HEK293T (cell line): ENCODE data around the gene CACNA1C.

Experiments
- ARNT ChIP-seq: fragments of 450-650 bp; IDR thresholded peaks from 2 replicates; pipeline ENCODE4 v1.6.1; 2017; ENCODE audit warnings: mild to moderate bottlenecking
- LEF1 ChIP-seq: fragments of 450-650 bp; IDR thresholded peaks from 2 replicates; pipeline ENCODE4 v1.6.1; 2017; ENCODE audit warnings: mild to moderate bottlenecking, borderline replicate concordance
- SP1 ChIP-seq: fragments of 450-650 bp; IDR thresholded peaks from 2 replicates; pipeline ENCODE4 v1.6.1; 2017
- SUZ12 ChIP-seq: fragments of 450-650 bp; IDR thresholded peaks from 2 replicates; pipeline ENCODE4 v1.6.1; 2016; ENCODE audit warnings: mild to moderate bottlenecking
- ZNF384 ChIP-seq: fragments of 450-650 bp; IDR thresholded peaks from 2 replicates; pipeline ENCODE4 v1.6.1; 2016

DNA sequence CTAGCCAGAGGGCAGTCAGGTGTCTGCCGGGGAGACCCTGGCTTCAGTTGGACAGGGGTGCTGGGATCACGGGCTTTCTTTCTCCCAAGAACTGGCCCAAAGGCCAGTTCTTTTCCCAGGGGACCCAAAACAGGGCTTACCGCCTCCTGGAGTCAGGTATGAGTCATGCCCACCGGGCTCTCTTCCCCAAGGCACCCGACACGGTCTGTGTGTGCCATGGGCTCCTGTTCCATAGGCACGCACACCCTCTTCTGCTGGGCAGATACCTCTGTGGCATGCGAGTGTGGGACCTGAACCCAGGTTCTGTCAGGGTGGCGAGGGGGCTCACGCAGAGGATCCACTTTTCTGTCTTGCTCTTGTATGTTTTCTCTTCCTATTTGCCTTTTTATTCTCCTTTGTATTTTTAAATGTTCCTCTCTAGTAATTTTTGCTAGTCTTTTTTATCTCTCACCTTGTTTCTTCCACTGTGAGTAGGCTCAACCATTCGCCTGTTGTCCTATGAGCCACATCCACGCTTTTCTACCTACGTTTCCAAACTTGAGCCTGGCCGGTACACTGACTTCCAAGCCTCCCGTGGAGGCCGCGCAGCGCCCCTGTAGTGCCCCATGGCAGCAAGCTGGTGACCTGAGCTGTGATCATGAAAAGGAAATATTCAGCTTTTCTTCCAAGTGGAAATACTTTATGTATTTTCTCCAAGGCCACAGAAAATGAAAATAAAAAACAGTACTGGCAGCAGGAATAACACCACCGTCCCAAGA is 362.2 kb downstream of the CACNA1C start:
- no peak for TF ChIP-seq ZNF384
- no peak for TF ChIP-seq SUZ12
- no peak for TF ChIP-seq ARNT
- no peak for TF ChIP-seq LEF1
- no peak for TF ChIP-seq SP1
